GM15510 (cell line): ENCODE data around the gene JPH3.

ENCODE experiments used
- POLR2A ChIP-seq: IDR thresholded peaks from 3 replicates; pipeline ENCODE4 v1.6.1; 2011; ENCODE audit warnings: borderline replicate concordance; ENCODE audit not compliant: insufficient read length; ENCODE audit errors: extremely low read depth

Gene JPH3

GRCh38 chr16:87647431-87648185 lies 45.3 kb downstream of the JPH3 start:
- TF ChIP-seq POLR2A: no peak

- no peak for TF ChIP-seq POLR2A
Observed at GRCh38 chr16:87648236-87648635, 45.9 kb downstream of the JPH3 start.

- no peak for TF ChIP-seq POLR2A
Observed at GRCh38 chr16:87648698-87649487, 46.6 kb downstream of the JPH3 start.

GRCh38 chr16:87652386-87652785 lies 50.1 kb downstream of the JPH3 start:
- no peak for TF ChIP-seq POLR2A

- TF ChIP-seq POLR2A: no peak
Observed at GRCh38 chr16:87652799-87653198, 50.5 kb downstream of the JPH3 start.

GRCh38 chr16:87653234-87653633 lies 50.9 kb downstream of the JPH3 start:
- no peak for TF ChIP-seq POLR2A

GRCh38 chr16:87654826-87655225 lies 52.5 kb downstream of the JPH3 start:
- no peak for TF ChIP-seq POLR2A

GRCh38 chr16:87656328-87656727 lies 54.0 kb downstream of the JPH3 start:
- TF ChIP-seq POLR2A: no peak

- no peak for TF ChIP-seq POLR2A
Observed at GRCh38 chr16:87657621-87658192, 55.4 kb downstream of the JPH3 start.

GRCh38 chr16:87658564-87659225 lies 56.4 kb downstream of the JPH3 start:
- TF ChIP-seq POLR2A: no peak

GRCh38 chr16:87661561-87661960 lies 59.3 kb downstream of the JPH3 start:
- no peak for TF ChIP-seq POLR2A

GRCh38 chr16:87662254-87663204 lies 60.2 kb downstream of the JPH3 start:
- TF ChIP-seq POLR2A: no peak

- TF ChIP-seq POLR2A: no peak
Observed at GRCh38 chr16:87664792-87665191, 62.5 kb downstream of the JPH3 start.

GRCh38 chr16:87665193-87665592 lies 62.9 kb downstream of the JPH3 start:
- TF ChIP-seq POLR2A: no peak
